PFSK-1 (cell line): Measurements from ENCODE around the gene RAD51B.

Source experiments
- FOXP2 ChIP-seq: optimal IDR thresholded peaks from 2 replicates; pipeline ENCODE3; 2011; ENCODE audit warnings: borderline replicate concordance, control low read depth, inconsistent platforms; ENCODE audit not compliant: insufficient read depth; ENCODE audit errors: extremely low read length, extremely low read depth
- POLR2AphosphoS5 ChIP-seq: IDR thresholded peaks from 2 replicates; pipeline ENCODE4 v1.6.1; 2012; ENCODE audit warnings: low read depth, mild to moderate bottlenecking, control low read depth, low read length, moderate library complexity
- REST ChIP-seq, 2 experiments: IDR thresholded peaks; 2 replicates each; pipeline versions ENCODE4 v1.6.1 to v1.8.0; 2011 to 2012; ENCODE audit warnings: low read depth in 2 of 2, low read length in 2 of 2, control low read depth in 1 of 2, inconsistent platforms in 1 of 2, mild to moderate bottlenecking in 1 of 2, moderate library complexity in 1 of 2; ENCODE audit not compliant: insufficient read depth in 1 of 2
- SIN3A ChIP-seq: IDR thresholded peaks from 2 replicates; pipeline ENCODE4 v1.6.1; 2012; ENCODE audit warnings: mild to moderate bottlenecking, low read length, moderate library complexity, borderline replicate concordance; ENCODE audit not compliant: insufficient read depth
- TAF1 ChIP-seq: IDR thresholded peaks from 2 replicates; pipeline ENCODE4 v1.6.1; 2012; ENCODE audit warnings: low read length, control low read depth, borderline replicate concordance; ENCODE audit not compliant: insufficient read depth

The RAD51B gene

GRCh38 chr14:68016255-68016914, 196.8 kb downstream of the RAD51B start:
- TF ChIP-seq TAF1 = no peak
- no peak for TF ChIP-seq POLR2AphosphoS5
- TF ChIP-seq REST (IDR thresholded peaks at IDR 0.05; ENCODE audit: insufficient read depth in 1 of 2, low read depth in 2 of 2, low read length in 2 of 2) = no peak
- no peak for TF ChIP-seq SIN3A
- no peak for TF ChIP-seq FOXP2

GRCh38 chr14:68018598-68018997, 199.0 kb downstream of the RAD51B start:
- no peak for TF ChIP-seq REST (IDR thresholded peaks at IDR 0.05; ENCODE audit: insufficient read depth in 1 of 2, low read depth in 2 of 2, low read length in 2 of 2)
- TF ChIP-seq POLR2AphosphoS5 = no peak
- TF ChIP-seq FOXP2 = no peak
- no peak for TF ChIP-seq SIN3A
- TF ChIP-seq TAF1 = no peak

GRCh38 chr14:68020493-68020892, 200.9 kb downstream of the RAD51B start:
- TF ChIP-seq FOXP2 (no peak), POLR2AphosphoS5 (no peak), SIN3A (no peak), TAF1 (no peak), REST (IDR thresholded peaks at IDR 0.05; ENCODE audit: insufficient read depth in 1 of 2, low read depth in 2 of 2, low read length in 2 of 2) (no peak)

- TF ChIP-seq REST (IDR thresholded peaks at IDR 0.05; ENCODE audit: insufficient read depth in 1 of 2, low read depth in 2 of 2, low read length in 2 of 2) (no peak), FOXP2 (no peak), TAF1 (no peak), SIN3A (no peak), POLR2AphosphoS5 (no peak)
Observed at GRCh38 chr14:68020999-68021663, 201.6 kb downstream of the RAD51B start.
